H9 (cell line): Measurements from ENCODE around the gene ZIM2. TPM values are rescaled to one million over a fixed set of nuclear protein-coding genes. Genes with fewer than 3 reads are reported as not detected.

Experiments used
- DNase-seq: peaks from one replicate; pipeline ENCODE4 v3.0.0-alpha.2; 2017
- H2AFZ ChIP-seq: one replicate; pipeline ENCODE4 v1.6.1; 2013; ENCODE audit warnings: mild to moderate bottlenecking, low read length, control low read depth, moderate library complexity
- H2AK5ac ChIP-seq: 2 replicates; pipeline ENCODE4 v1.6.1; 2013; ENCODE audit warnings: low read length, control low read depth, mixed read lengths; ENCODE audit not compliant: insufficient read length
- H2BK120ac ChIP-seq: one replicate; pipeline ENCODE4 v1.6.1; 2013; ENCODE audit warnings: low read depth, mild to moderate bottlenecking, low read length, control low read depth, inconsistent platforms; ENCODE audit not compliant: poor library complexity, severe bottlenecking
- H2BK12ac ChIP-seq: 2 replicates; pipeline ENCODE4 v1.6.1; 2013; ENCODE audit warnings: low read length, control low read depth, mixed read lengths, low read depth; ENCODE audit not compliant: insufficient read length
- H2BK15ac ChIP-seq: 2 replicates; pipeline ENCODE4 v1.6.1; 2013; ENCODE audit warnings: low read depth, low read length, control low read depth
- H2BK20ac ChIP-seq: one replicate; pipeline ENCODE4 v1.6.1; 2013; ENCODE audit warnings: low read depth, mild to moderate bottlenecking, low read length, control low read depth, inconsistent platforms; ENCODE audit not compliant: poor library complexity, severe bottlenecking
- H2BK5ac ChIP-seq: 2 replicates; pipeline ENCODE4 v1.6.1; 2013; ENCODE audit warnings: low read length, control low read depth, mixed read lengths; ENCODE audit not compliant: insufficient read length
- H3K14ac ChIP-seq: 2 replicates; pipeline ENCODE4 v1.6.1; 2013; ENCODE audit warnings: low read length, control low read depth; ENCODE audit not compliant: insufficient read depth
- H3K18ac ChIP-seq: 2 replicates; pipeline ENCODE4 v1.6.1; 2013; ENCODE audit warnings: low read depth, mild to moderate bottlenecking, mixed read lengths, low read length, control low read depth; ENCODE audit not compliant: insufficient read length
- H3K23ac ChIP-seq: 2 replicates; pipeline ENCODE4 v1.6.1; 2013; ENCODE audit warnings: low read length, control low read depth, mixed read lengths, low read depth; ENCODE audit not compliant: insufficient read length
- H3K23me2 ChIP-seq: 2 replicates; pipeline ENCODE4 v1.6.1; 2013; ENCODE audit warnings: low read depth, mild to moderate bottlenecking, mixed read lengths, low read length, control low read depth; ENCODE audit not compliant: insufficient read length, poor library complexity, severe bottlenecking
- H3K27ac ChIP-seq: 2 replicates; pipeline ENCODE4 v1.5.1; 2013; ENCODE audit warnings: low read length, control low read depth, mixed read lengths, low read depth; ENCODE audit not compliant: insufficient read length
- H3K27me3 ChIP-seq: 2 replicates; pipeline ENCODE4 v1.6.1; 2013; ENCODE audit warnings: low read length, control low read depth, inconsistent platforms; ENCODE audit not compliant: insufficient read depth
- H3K4ac ChIP-seq: 2 replicates; pipeline ENCODE4 v1.6.1; 2013; ENCODE audit warnings: low read depth, mild to moderate bottlenecking, control low read depth, inconsistent platforms, low read length, moderate library complexity
- H3K4me1 ChIP-seq: 2 replicates; pipeline ENCODE4 v1.6.1; 2013; ENCODE audit warnings: low read length, control low read depth, inconsistent platforms; ENCODE audit not compliant: insufficient read depth
- H3K4me2 ChIP-seq: 2 replicates; pipeline ENCODE4 v1.6.1; 2013; ENCODE audit warnings: low read length, control low read depth, mixed read lengths; ENCODE audit not compliant: insufficient read length, insufficient read depth
- H3K56ac ChIP-seq: 2 replicates; pipeline ENCODE4 v1.6.1; 2013; ENCODE audit warnings: low read depth, mild to moderate bottlenecking, mixed read lengths, low read length, control low read depth; ENCODE audit not compliant: insufficient read length
- H3K79me1 ChIP-seq: 2 replicates; pipeline ENCODE4 v1.6.1; 2013; ENCODE audit warnings: low read depth, mild to moderate bottlenecking, moderate library complexity, low read length, control low read depth, inconsistent platforms; ENCODE audit not compliant: insufficient read depth, poor library complexity, severe bottlenecking
- H3K79me2 ChIP-seq: 2 replicates; pipeline ENCODE4 v1.6.1; 2013; ENCODE audit warnings: low read length, control low read depth, inconsistent platforms; ENCODE audit not compliant: insufficient read depth
- H3K9ac ChIP-seq: 2 replicates; pipeline ENCODE4 v1.6.1; 2013; ENCODE audit warnings: low read length, control low read depth, mixed read lengths; ENCODE audit not compliant: insufficient read length; ENCODE audit errors: extremely low read depth
- H3K9me3 ChIP-seq: one replicate; pipeline ENCODE4 v1.6.1; 2013; ENCODE audit warnings: low read depth, low read length, inconsistent platforms; ENCODE audit not compliant: control insufficient read depth
- H3T11ph ChIP-seq: one replicate; pipeline ENCODE4 v1.6.1; 2013; ENCODE audit warnings: mild to moderate bottlenecking, low read length, control low read depth, inconsistent platforms
- H4K20me1 ChIP-seq: one replicate; pipeline ENCODE4 v1.6.1; 2013; ENCODE audit not compliant: control insufficient read depth, insufficient read length, insufficient read depth
- H4K5ac ChIP-seq: 2 replicates; pipeline ENCODE4 v1.6.1; 2013; ENCODE audit warnings: low read depth, mild to moderate bottlenecking, mixed read lengths, low read length, control low read depth; ENCODE audit not compliant: insufficient read length
- H4K8ac ChIP-seq: replicated peaks from 2 replicates; pipeline ENCODE4 v1.6.1; 2013; ENCODE audit warnings: low read length, control low read depth, mixed read lengths, low read depth; ENCODE audit not compliant: insufficient read length
- H4K91ac ChIP-seq: 2 replicates; pipeline ENCODE4 v1.6.1; 2013; ENCODE audit warnings: low read depth, mild to moderate bottlenecking, moderate library complexity, mixed read lengths, low read length, control low read depth; ENCODE audit not compliant: insufficient read length
- H3K27ac Mint-ChIP-seq, 3 experiments: 2 replicates in 2 of 3; 3 replicates in 1 of 3; pipeline ENCODE4 v1.8.0; 2020 to 2021; ENCODE audit warnings: mixed read lengths in 3 of 3, mild to moderate bottlenecking in 1 of 3, moderate library complexity in 1 of 3
- H3K27me3 Mint-ChIP-seq: 2 replicates; pipeline ENCODE4 v1.8.0; 2021; ENCODE audit warnings: low read depth, mild to moderate bottlenecking, moderate library complexity, mixed read lengths
- H3K36me3 Mint-ChIP-seq, 3 experiments: 2 replicates in 2 of 3; 3 replicates in 1 of 3; pipeline ENCODE4 v1.8.0; 2020 to 2021; ENCODE audit warnings: low read depth in 3 of 3, mixed read lengths in 3 of 3; ENCODE audit not compliant: insufficient read depth in 1 of 3
- H3K4me1 Mint-ChIP-seq, 2 experiments: 2 replicates each; pipeline ENCODE4 v1.8.0; 2020; ENCODE audit warnings: mixed read lengths in 2 of 2
- H3K4me3 Mint-ChIP-seq, 2 experiments: 2 replicates in 1 of 2; 3 replicates in 1 of 2; pipeline ENCODE4 v1.8.0; 2020 to 2021; ENCODE audit warnings: mild to moderate bottlenecking in 2 of 2, mixed read lengths in 2 of 2, moderate library complexity in 1 of 2
- H3K9me3 Mint-ChIP-seq, 2 experiments: 2 replicates in 1 of 2; 3 replicates in 1 of 2; pipeline ENCODE4 v1.8.0; 2020; ENCODE audit warnings: mild to moderate bottlenecking in 2 of 2, mixed read lengths in 2 of 2, moderate library complexity in 1 of 2
- CTCF ChIP-seq: fragments of 200-600 bp; sonication (generic); conservative IDR thresholded peaks from 3 replicates; pipeline ENCODE4 v1.8.0; 2021; ENCODE audit warnings: antibody characterized with exemption, mild to moderate bottlenecking
- WGBS: extraction: QIAGEN DNeasy Blood & Tissue Kit; methylation state at CpG from one replicate; pipeline ENCODE4 v1.1.7; 2013; ENCODE audit warnings: missing lambda C conversion rate, low lambda C conversion rate, mixed read lengths; ENCODE audit not compliant: insufficient read length; ENCODE audit errors: extremely low coverage; 5-methylcytosine and 5-hydroxymethylcytosine counted together
- total RNA-seq: library from RNA; stranded (reverse); gene quantifications from 2 replicates; pipeline ENCODE4 v1.2.1, GENCODE V29; 2021

The ZIM2 gene
- total RNA-seq, 1 experiment from 2014 or later, result not detected

- Histone ChIP-seq H3K56ac (no peak overlapping the region), H2AFZ (no peak overlapping the region), H3K4ac (no peak overlapping the region), H4K91ac (no peak overlapping the region), H3K4me2 (no peak overlapping the region), H2BK12ac (no peak overlapping the region), H2AK5ac (no peak overlapping the region), H3K27me3 (no peaks in the 10 kb centered on the region), H2BK20ac (no peak overlapping the region), H4K5ac (no peak overlapping the region), H3K14ac (no peak overlapping the region), H3K23ac (no peak overlapping the region), H3K9me3 (peaks cover 85% of the 10 kb centered on the region), H3K79me1 (no peaks in the 10 kb centered on the region), H3K79me2 (no peaks in the 10 kb centered on the region), H2BK5ac (no peak overlapping the region), H3K18ac (no peak overlapping the region), H3K27ac (no peak overlapping the region), H2BK120ac (no peak overlapping the region), H3T11ph (no peak overlapping the region), H4K8ac (no peak overlapping the region), H3K4me1 (no peaks in the 10 kb centered on the region), H3K23me2 (no peaks in the 10 kb centered on the region), H2BK15ac (no peak overlapping the region), H4K20me1 (no peaks in the 10 kb centered on the region), H3K9ac (no peak overlapping the region)
- WGBS, result no CpG with 5 or more reads among the region's 3 CpGs
- peaks cover 94 to 96% of the 10 kb centered on the region in 2 experiments for H3K9me3 Mint-ChIP-seq
- no peak overlapping the region for H3K27ac Mint-ChIP-seq
- DNase-seq, result no peak
- H3K4me3 Mint-ChIP-seq, result no peak overlapping the region
- no peak for TF ChIP-seq CTCF
- H3K4me1 Mint-ChIP-seq, result no peaks in the 10 kb centered on the region
- H3K27me3 Mint-ChIP-seq, result peaks cover 1% of the 10 kb centered on the region
- peaks cover 17 to 34% (median 26%) of the 10 kb centered on the region in 3 experiments for H3K36me3 Mint-ChIP-seq
These were observed 35.2 kb upstream of the ZIM2 start for GRCh38 chr19:56875717-56876116.
